HCT116 (cell line): ENCODE results near the gene LIN7B. TPM values are rescaled to one million over a fixed set of nuclear protein-coding genes. Genes with fewer than 3 reads are reported as not detected.

Experiments
- ATAC-seq: fragments of 200-7000 bp; cut with Tn5 transposase; 2 replicates; pipeline ENCODE4 v1.9.1; 2020; ENCODE audit warnings: mild to moderate bottlenecking, moderate library complexity
- BruUV-seq: library from RNA; stranded (reverse); fragments of 400-500 nt; replicated peaks from 2 replicates; lab custom pipeline; 2021; lab: Mats Ljungman, UMichigan
- CTCF ChIA-PET: fragments of 300-600 bp; sonication (Branson Sonifier 250); formaldehyde crosslinking; loops from one replicate; lab custom pipeline; 2021; ENCODE audit warnings: antibody characterized with exemption; lab: Charles Lee
- POLR2A ChIA-PET: fragments of 300-600, 350-600 bp; sonication (Branson Sonifier 250); formaldehyde crosslinking; loops from one replicate; lab custom pipeline; 2021; ENCODE audit warnings: antibody characterized with exemption; lab: Charles Lee
- RAD21 ChIA-PET, 2 experiments: fragments of 300-600 bp; sonication (Branson Sonifier 250); formaldehyde crosslinking; loops; one replicate each; lab custom pipeline; 2023; ENCODE audit warnings: low total read pairs in 2 of 2; ENCODE audit not compliant: uncharacterized antibody in 2 of 2, unreplicated experiment in 2 of 2, low non-redundant PET in 1 of 2; lab: Charles Lee
- DNase-seq: peaks from one replicate; pipeline ENCODE4 v3.0.0-alpha.2; 2010; ENCODE audit warnings: low read depth, low spot score
- H2AFZ ChIP-seq: fragments of 200-600 bp; shearing (Covaris generic), sonication (generic); 2 replicates; pipeline ENCODE4 v1.6.1; 2017; ENCODE audit warnings: low read depth, mixed run types, mixed read lengths, antibody characterized with exemption, low read length; ENCODE audit not compliant: poor library complexity, severe bottlenecking
- H3K27ac ChIP-seq: 2 replicates; pipeline ENCODE4 v1.5.1; 2012; ENCODE audit warnings: low read depth, low read length
- H3K27me3 ChIP-seq: fragments of 200-600 bp; sonication (generic); 2 replicates; pipeline ENCODE4 v1.6.1; 2016; ENCODE audit warnings: mixed run types, low read length, mixed read lengths; ENCODE audit not compliant: insufficient read depth
- H3K36me3 ChIP-seq, 2 experiments: fragments of 200-500 bp in 1 of 2; fragments of 200-600 bp in 1 of 2; sonication (Bioruptor generic) in 1 of 2; sonication (generic) in 1 of 2; 2 replicates each; pipeline versions ENCODE4 v1.5.1 to v1.6.1; 2014 to 2016; ENCODE audit warnings: low read length in 2 of 2, inconsistent platforms in 1 of 2, mixed read lengths in 1 of 2, mixed run types in 1 of 2; ENCODE audit not compliant: insufficient read depth in 2 of 2, control insufficient read depth in 1 of 2
- H3K4me1 ChIP-seq, 2 experiments: fragments of 200-600 bp in 1 of 2; sonication (generic) in 1 of 2; 2 replicates each; pipeline versions ENCODE4 v1.5.1 to v1.6.1; 2012 to 2017; ENCODE audit warnings: low read length in 2 of 2, inconsistent platforms in 1 of 2, mild to moderate bottlenecking in 1 of 2, mixed read lengths in 1 of 2, mixed run types in 1 of 2, moderate library complexity in 1 of 2; ENCODE audit not compliant: insufficient read depth in 2 of 2, control insufficient read depth in 1 of 2
- H3K4me2 ChIP-seq: fragments of 200-600 bp; sonication (generic); 2 replicates; pipeline ENCODE4 v1.6.1; 2017; ENCODE audit warnings: mixed run types, low read length, mixed read lengths
- H3K4me3 ChIP-seq, 2 experiments: fragments of 200-600 bp in 1 of 2; sonication (generic) in 1 of 2; replicated peaks in 1 of 2; 2 replicates each; pipeline ENCODE4 v1.5.1; 2011 to 2016; ENCODE audit warnings: low read length in 2 of 2, control low read depth in 1 of 2, low read depth in 1 of 2, mild to moderate bottlenecking in 1 of 2, mixed read lengths in 1 of 2, mixed run types in 1 of 2
- H3K79me2 ChIP-seq: fragments of 200-600 bp; sonication (generic); 2 replicates; pipeline ENCODE4 v1.6.1; 2017; ENCODE audit warnings: mild to moderate bottlenecking, mixed run types, low read length, moderate library complexity, mixed read lengths; ENCODE audit not compliant: insufficient read depth
- H3K9ac ChIP-seq: fragments of 200-600 bp; sonication (generic); 2 replicates; pipeline ENCODE4 v1.6.1; 2016; ENCODE audit warnings: low read length, mixed read lengths
- H3K9me2 ChIP-seq: fragments of 200-600 bp; sonication (generic), shearing (Covaris generic); 2 replicates; pipeline ENCODE4 v1.6.1; 2017; ENCODE audit warnings: mixed run types, mild to moderate bottlenecking, moderate library complexity; ENCODE audit not compliant: insufficient read depth
- H3K9me3 ChIP-seq, 2 experiments: fragments of 200-500 bp in 1 of 2; fragments of 200-600 bp in 1 of 2; sonication (Bioruptor generic) in 1 of 2; sonication (generic) in 1 of 2; 2 replicates each; pipeline ENCODE4 v1.6.1; 2014 to 2017; ENCODE audit warnings: low read length in 2 of 2, mixed read lengths in 2 of 2, inconsistent platforms in 1 of 2, low read depth in 1 of 2, mild to moderate bottlenecking in 1 of 2, mixed run types in 1 of 2, moderate library complexity in 1 of 2; ENCODE audit not compliant: control insufficient read depth in 1 of 2, insufficient read depth in 1 of 2
- H4K20me1 ChIP-seq: fragments of 200-600 bp; sonication (generic), shearing (Covaris generic); 2 replicates; pipeline ENCODE4 v1.6.1; 2017; ENCODE audit warnings: mixed run types, mild to moderate bottlenecking, moderate library complexity; ENCODE audit not compliant: insufficient read depth
- POLR2AphosphoS5 ChIP-seq: IDR thresholded peaks from 2 replicates; pipeline ENCODE4 v1.6.1; 2011; ENCODE audit warnings: mild to moderate bottlenecking, low read depth, low read length, moderate library complexity
- RAD21 ChIP-seq: IDR thresholded peaks from 2 replicates; pipeline ENCODE4 v1.6.1; 2012; ENCODE audit warnings: low read depth, mild to moderate bottlenecking
- intact Hi-C: fragments of 100-400 bp; cut with micrococcal nuclease; formaldehyde crosslinking; loops from 2 replicates; pipeline ENCODE4 v1.10.0; 2022
- total RNA-seq: library from RNA; stranded (reverse); gene quantifications from one replicate; pipeline ENCODE4 v1.2.1, GENCODE V29; 2021; ENCODE audit not compliant: unreplicated experiment
- TF ChIP-seq, protein P1 (sequence below), 3 experiments: fragments of 200-600 bp in 1 of 3; sonication (generic) in 1 of 3; IDR thresholded peaks in 2 of 3; conservative IDR thresholded peaks in 1 of 3; 2 replicates each; pipeline ENCODE4 v1.5.1; 2012 to 2017; ENCODE audit warnings: low read depth in 2 of 3, low read length in 2 of 3, antibody characterized with exemption in 1 of 3, borderline replicate concordance in 1 of 3, control low read depth in 1 of 3, mild to moderate bottlenecking in 1 of 3, mixed read lengths in 1 of 3, mixed run types in 1 of 3, moderate library complexity in 1 of 3; ENCODE audit not compliant: insufficient read depth in 1 of 3

The LIN7B gene
- total RNA-seq, 1 experiment from 2014 or later: 7.2 TPM

DNA sequence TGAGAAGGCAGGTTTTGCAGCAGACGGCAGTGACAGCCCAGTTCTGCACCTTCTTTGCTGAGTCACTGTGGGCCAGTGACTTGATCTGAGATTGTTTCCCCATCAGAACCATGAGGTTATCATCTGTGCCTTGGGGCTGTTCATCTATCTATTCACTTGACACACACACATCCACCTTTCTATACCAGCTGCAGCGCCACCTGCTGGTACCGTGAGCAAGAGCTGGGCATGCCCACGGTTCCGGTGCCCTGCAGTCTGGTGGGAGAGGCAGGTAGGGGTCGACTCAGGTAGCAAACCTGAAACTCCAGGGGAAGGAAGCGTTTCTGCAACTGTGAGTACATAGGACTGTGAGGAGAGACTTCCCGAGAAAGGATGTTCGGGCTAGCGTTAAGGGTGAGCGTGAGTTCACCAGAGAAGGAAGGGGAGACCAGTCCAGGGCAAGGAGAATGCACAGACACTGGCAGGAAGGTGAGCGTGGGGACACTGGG lies 7.5 kb upstream of the LIN7B start:
- H3K9ac ChIP-seq: no peak overlapping the region
- TF ChIP-seq RAD21: peak; percentile 43
- TF ChIP-seq, protein P1, sequence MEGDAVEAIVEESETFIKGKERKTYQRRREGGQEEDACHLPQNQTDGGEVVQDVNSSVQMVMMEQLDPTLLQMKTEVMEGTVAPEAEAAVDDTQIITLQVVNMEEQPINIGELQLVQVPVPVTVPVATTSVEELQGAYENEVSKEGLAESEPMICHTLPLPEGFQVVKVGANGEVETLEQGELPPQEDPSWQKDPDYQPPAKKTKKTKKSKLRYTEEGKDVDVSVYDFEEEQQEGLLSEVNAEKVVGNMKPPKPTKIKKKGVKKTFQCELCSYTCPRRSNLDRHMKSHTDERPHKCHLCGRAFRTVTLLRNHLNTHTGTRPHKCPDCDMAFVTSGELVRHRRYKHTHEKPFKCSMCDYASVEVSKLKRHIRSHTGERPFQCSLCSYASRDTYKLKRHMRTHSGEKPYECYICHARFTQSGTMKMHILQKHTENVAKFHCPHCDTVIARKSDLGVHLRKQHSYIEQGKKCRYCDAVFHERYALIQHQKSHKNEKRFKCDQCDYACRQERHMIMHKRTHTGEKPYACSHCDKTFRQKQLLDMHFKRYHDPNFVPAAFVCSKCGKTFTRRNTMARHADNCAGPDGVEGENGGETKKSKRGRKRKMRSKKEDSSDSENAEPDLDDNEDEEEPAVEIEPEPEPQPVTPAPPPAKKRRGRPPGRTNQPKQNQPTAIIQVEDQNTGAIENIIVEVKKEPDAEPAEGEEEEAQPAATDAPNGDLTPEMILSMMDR (IDR thresholded peaks at IDR 0.05 in 2 of 3, conservative IDR thresholded peaks at IDR 0.05 in 1 of 3; ENCODE audit: borderline replicate concordance in 1 of 3, insufficient read depth in 1 of 3, low read depth in 2 of 3, low read length in 2 of 3): peak; percentile 59 to 98 (median 92); a peak in 5 of 6 replicates
- no peak for TF ChIP-seq POLR2AphosphoS5
- H3K27me3 ChIP-seq: no peaks in the 10 kb centered on the region
- ChIA-PET RAD21 (no interaction called here), POLR2A (interaction anchor here (0.9 kb wide), 1 partner anchor 9 kb away, joined by 3 read pairs; no protein-coding TSS in a partner anchor), CTCF (interaction anchor here (1.0 to 2.0 kb wide), 9 partner anchors 8 to 92 kb away, joined by 3 to 21 read pairs (median 5); no protein-coding TSS in a partner anchor)
- H2AFZ ChIP-seq: no peak overlapping the region
- intact Hi-C loops: no loop called here
- no TSS peak for BruUV-seq
- H3K36me3 ChIP-seq: peaks cover 51 to 61% of the 10 kb centered on the region in 2 experiments
- H3K79me2 ChIP-seq: peaks cover 37% of the 10 kb centered on the region; the same call in 1 of the 2 replicates
- no peaks in the 10 kb centered on the region for H3K9me3 ChIP-seq
- ATAC-seq (peak; percentile 84), DNase-seq (peak; percentile 43)
- H4K20me1 ChIP-seq: no peaks in the 10 kb centered on the region
- peaks cover 0 to 5% of the 10 kb centered on the region in 2 experiments; a peak in 1 of 4 replicates for H3K4me1 ChIP-seq
- H3K9me2 ChIP-seq: no peaks in the 10 kb centered on the region
- H3K4me2 ChIP-seq: no peak overlapping the region
- peak overlapping the region; percentile 27; the same call in 1 of the 2 replicates for H3K27ac ChIP-seq
- no peak overlapping the region for H3K4me3 ChIP-seq
